ENCODE results near the gene PEX5L.

GRCh38 chr3:179809639-179810038 is 227.1 kb downstream of the PEX5L start:
- TF ChIP-seq, protein P1, sequence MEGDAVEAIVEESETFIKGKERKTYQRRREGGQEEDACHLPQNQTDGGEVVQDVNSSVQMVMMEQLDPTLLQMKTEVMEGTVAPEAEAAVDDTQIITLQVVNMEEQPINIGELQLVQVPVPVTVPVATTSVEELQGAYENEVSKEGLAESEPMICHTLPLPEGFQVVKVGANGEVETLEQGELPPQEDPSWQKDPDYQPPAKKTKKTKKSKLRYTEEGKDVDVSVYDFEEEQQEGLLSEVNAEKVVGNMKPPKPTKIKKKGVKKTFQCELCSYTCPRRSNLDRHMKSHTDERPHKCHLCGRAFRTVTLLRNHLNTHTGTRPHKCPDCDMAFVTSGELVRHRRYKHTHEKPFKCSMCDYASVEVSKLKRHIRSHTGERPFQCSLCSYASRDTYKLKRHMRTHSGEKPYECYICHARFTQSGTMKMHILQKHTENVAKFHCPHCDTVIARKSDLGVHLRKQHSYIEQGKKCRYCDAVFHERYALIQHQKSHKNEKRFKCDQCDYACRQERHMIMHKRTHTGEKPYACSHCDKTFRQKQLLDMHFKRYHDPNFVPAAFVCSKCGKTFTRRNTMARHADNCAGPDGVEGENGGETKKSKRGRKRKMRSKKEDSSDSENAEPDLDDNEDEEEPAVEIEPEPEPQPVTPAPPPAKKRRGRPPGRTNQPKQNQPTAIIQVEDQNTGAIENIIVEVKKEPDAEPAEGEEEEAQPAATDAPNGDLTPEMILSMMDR (IDR thresholded peaks at IDR 0.05), result no peak
- no peak for TF ChIP-seq POLR2A (IDR thresholded peaks at IDR 0.05)

Data from heart left ventricle (tissue), 13 donors.